T-helper 2 cell treated with Interferon-gamma antibody and Interleukin-4, amounts not matched to agents 100 ng/mL and 5 ng/mL, for 36 hours (primary cell): ENCODE measurements around the gene DCC. TPM values are rescaled to one million over a fixed set of nuclear protein-coding genes. Genes with fewer than 3 reads are reported as not detected.

Experiments
- intact Hi-C: fragments of 100-400 bp; cut with micrococcal nuclease; formaldehyde crosslinking; loops from one replicate; pipeline ENCODE4 v1.15.1; 2023
- total RNA-seq: library from RNA; stranded (reverse); gene quantifications from 2 replicates; pipeline ENCODE4 v1.2.3, GENCODE V29; 2022

The DCC gene
- total RNA-seq, 1 donor from 2014 or later, result not detected

- intact Hi-C loops, result no loop called here
Observed at GRCh38 chr18:53152476-53152875, 812.5 kb downstream of the DCC start.

GRCh38 chr18:53153281-53153680, 813.3 kb downstream of the DCC start:
- intact Hi-C loops, result no loop called here

- intact Hi-C loops, result no loop called here
Observed at GRCh38 chr18:53153800-53154199, 813.8 kb downstream of the DCC start.

GRCh38 chr18:53165770-53166169, 825.8 kb downstream of the DCC start:
- intact Hi-C loops, result no loop called here

- intact Hi-C loops, result no loop called here
Observed at GRCh38 chr18:53169346-53169745, 829.3 kb downstream of the DCC start.

- intact Hi-C loops, result no loop called here
Observed at GRCh38 chr18:53191634-53192033, 851.6 kb downstream of the DCC start.

- intact Hi-C loops, result no loop called here
Observed at GRCh38 chr18:53193870-53194269, 853.9 kb downstream of the DCC start.

GRCh38 chr18:53219853-53220252, 879.9 kb downstream of the DCC start:
- intact Hi-C loops, result no loop called here

- intact Hi-C loops, result no loop called here
Observed at GRCh38 chr18:53224128-53224778, 884.3 kb downstream of the DCC start.

GRCh38 chr18:53225567-53226325, 885.7 kb downstream of the DCC start:
- intact Hi-C loops, result no loop called here

- intact Hi-C loops, result no loop called here
Observed at GRCh38 chr18:53234610-53235009, 894.6 kb downstream of the DCC start.

- intact Hi-C loops, result loop anchor here (10.0 kb wide), 1 partner anchor 56 kb away; no protein-coding TSS in a partner anchor
Observed at GRCh38 chr18:53241161-53241560, 901.2 kb downstream of the DCC start.

- intact Hi-C loops, result no loop called here
Observed at GRCh38 chr18:53253789-53254188, 913.8 kb downstream of the DCC start.

GRCh38 chr18:53254265-53254664, 914.3 kb downstream of the DCC start:
- intact Hi-C loops, result no loop called here

- intact Hi-C loops, result no loop called here
Observed at GRCh38 chr18:53261241-53261640, 921.2 kb downstream of the DCC start.

GRCh38 chr18:53266850-53267249, 926.9 kb downstream of the DCC start:
- intact Hi-C loops, result no loop called here

GRCh38 chr18:53268455-53268854, 928.5 kb downstream of the DCC start:
- intact Hi-C loops, result no loop called here

- intact Hi-C loops, result no loop called here
Observed at GRCh38 chr18:53281406-53281805, 941.4 kb downstream of the DCC start.

- intact Hi-C loops, result no loop called here
Observed at GRCh38 chr18:53283708-53284107, 943.7 kb downstream of the DCC start.

- intact Hi-C loops, result no loop called here
Observed at GRCh38 chr18:53305461-53305860, 965.5 kb downstream of the DCC start.

GRCh38 chr18:53319628-53320027, 979.6 kb downstream of the DCC start:
- intact Hi-C loops, result no loop called here

GRCh38 chr18:53322163-53322562, 982.2 kb downstream of the DCC start:
- intact Hi-C loops, result no loop called here

- intact Hi-C loops, result no loop called here
Observed at GRCh38 chr18:53324353-53324752, 984.4 kb downstream of the DCC start.
